HK-2 (cell line): ENCODE measurements around the gene SMIM24.

Source experiments
- DNase-seq: peaks from one replicate; pipeline ENCODE4 v3.0.0-alpha.2; 2018; ENCODE audit not compliant: unreplicated experiment

SMIM24 gene

DNA sequence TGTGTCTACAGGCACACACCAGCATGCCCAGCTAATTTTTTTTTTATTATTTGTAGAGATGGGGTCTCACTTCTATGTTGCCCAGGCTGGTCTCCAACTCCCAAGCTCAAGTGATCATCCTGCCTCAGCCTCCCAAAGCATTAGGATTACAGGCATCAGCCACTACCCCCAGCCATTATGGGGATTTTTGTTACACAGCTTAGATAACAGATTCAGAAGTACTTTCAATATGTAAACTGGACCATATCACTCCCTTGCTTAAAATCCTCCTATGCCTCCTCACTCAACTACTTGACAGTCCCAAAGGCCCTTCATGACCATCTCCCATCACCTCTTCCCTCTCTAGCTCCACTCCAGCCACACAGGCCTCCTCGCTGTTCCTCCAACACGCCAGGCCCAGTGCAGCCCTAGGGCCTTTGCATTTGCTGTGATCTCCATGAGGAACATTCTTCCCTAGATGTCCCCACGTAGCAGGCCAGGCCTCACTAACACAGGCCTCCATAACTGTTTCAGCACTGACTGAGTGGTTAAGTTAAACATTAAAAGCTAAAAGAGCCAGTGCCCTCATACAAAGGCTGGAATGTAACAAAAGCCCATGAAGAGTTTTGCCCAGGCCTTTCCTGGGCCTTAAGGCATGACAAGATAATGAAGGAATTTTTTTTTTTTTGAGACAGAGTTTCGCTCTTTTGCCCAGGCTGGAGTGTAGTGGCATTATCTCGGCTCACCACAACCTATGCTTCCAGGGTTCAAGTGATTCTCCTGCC is 17.6 kb upstream of the SMIM24 start:
- no peak for DNase-seq

DNA sequence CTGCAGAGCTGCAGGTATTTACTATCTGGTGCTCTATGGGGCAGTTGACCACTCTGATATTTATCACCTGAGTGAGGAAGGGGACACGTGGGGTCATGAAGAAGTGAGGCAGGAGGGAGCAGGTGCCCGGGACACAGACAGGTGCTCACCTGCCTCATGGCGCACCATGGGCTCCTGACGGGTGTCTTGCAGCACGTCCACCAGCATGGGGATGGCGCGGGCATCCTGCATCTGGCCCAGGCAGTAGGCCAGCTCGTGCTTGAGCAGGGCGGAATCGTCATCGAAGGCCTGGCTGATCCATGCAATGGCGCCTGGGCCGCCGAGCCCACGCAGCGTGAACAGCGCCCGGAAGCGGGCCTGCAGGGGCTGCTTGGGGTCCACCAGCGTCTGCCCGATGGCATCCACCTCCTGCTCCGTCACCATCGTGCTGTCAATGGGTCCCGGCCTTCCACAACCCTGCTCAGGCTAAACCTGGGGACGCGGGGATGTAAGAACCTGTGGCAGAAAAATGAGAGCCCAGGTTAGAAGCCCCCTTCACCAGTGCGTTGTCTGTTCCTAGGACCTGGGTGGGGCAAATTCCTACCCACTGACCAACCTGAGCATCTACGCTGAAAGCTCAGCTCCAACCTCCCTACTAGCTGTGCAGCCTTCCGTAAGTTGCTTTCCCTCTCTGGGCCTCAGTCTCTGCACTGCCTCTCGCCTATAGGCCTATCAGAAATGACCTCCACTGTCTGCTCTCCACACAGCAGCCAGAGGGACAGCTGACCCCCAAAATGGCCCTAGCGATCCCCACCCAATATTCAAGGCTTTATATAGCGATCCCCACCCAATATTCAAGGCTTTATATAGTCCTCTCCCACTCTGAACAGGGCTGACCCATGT is 16.3 kb upstream of the SMIM24 start:
- DNase-seq, result no peak

DNA sequence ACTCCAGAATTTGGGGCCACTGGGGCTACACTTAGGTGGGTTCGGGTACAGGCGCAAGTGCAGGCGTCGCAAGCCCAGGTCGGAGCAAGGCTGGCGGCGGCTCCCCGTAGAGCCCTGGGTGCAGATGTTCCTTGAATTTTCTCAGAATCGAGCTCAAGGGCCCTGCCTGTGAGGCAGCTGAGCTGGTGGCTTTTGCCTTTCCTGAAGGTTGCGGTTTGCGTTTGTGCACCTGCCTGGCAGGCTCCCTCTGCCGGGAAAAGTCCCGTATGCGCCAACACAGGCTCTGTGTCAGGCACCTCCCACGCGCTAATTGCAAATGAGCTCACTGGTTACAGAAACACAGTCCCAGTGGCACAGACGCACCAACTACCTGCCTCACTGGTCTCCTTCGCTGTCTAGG is 14.2 kb upstream of the SMIM24 start:
- no peak for DNase-seq

DNA sequence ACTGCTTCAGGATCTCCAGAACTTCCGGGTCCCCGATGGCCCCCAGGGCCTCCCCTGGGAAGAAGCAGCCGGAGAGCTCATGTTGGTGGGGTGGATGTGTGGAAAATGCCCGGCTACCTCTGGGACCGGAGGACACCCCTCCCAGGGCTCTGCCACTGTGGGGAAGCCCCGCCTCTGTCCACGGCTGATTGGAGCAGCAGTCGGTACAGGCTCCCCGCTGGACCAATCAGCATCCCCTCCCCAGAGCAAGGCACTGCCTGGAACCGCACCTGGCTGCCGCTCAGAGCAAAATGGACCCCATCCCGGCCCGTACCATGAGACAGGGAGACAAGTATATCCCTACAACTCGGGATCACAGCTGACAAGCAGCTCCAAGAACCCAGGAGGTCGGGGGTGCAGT is 13.7 kb upstream of the SMIM24 start:
- DNase-seq, result no peak

DNA sequence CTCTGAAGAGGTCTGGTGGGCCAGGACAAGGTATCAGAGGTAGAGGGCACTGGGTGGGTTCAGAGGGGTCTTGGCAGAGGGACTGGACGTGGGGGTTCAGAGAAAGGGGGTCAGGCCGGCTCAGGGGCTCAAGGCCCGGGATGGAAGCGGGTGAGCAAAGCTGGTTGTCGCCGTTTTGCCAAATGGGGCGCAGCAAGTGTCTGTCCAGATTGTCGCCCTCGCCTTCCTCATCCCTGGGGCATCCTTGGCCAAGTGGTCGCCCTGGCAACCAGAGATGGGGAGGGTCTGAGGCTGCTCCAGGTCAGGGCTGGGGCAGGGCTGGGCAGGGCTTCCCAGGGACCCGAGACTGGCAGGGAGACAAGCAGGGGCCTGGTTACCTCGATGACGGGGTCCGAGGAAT is 13.3 kb upstream of the SMIM24 start:
- DNase-seq, result no peak

DNA sequence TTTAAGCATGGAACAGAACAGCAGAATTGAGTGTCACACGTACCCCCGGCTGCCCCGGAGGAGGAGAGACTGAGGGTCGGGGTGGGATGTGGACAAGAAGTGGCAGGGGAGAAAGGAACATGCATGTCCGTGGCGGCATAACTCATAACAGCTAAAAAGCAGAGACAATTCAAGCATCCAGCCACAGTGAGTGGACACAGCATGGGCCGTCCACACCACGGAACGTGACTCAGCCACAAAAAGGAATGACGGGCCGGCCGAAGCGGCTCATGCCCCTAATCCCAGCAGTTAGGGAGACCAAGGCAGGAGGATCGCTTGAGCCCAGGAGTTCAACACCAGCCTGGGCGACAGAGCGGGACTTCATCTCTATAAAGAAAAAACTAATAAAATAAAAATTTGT is 12.6 kb upstream of the SMIM24 start:
- DNase-seq, result no peak

DNA sequence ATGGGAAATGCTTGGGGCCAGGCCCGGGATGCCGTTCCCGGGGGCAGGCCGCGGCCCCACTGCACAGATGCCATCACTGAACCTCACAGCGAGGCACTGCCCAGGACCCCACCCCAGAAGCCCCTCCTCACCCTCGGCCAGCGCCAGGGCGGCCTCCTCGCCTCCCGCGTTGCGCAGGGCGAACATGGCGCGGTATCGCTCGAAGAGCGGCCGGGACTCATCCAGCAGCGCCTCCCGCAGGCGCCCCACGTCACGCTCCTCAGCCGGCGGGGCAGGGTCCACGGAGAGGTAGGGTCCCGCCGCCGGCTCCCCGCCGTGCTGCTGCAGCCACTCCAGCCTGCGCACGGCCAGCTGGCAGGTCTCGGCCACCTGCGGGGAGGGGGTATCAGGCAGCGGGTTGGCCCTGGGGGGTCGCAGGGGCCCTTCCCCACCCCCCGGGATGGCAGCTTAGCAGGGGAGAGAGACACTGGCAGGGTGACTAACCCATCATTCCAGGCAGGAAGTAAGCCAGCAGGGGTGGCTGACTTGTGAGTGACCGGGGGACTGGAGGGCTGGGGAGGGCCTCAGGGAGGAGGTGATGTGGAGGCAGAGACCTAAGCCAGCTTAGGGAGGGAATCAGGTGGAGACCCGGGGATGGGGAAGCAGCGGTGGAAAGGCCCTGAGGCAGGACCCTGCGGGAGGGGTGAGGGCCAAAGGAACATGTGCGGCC is 12.0 kb upstream of the SMIM24 start:
- DNase-seq, result no peak

DNA sequence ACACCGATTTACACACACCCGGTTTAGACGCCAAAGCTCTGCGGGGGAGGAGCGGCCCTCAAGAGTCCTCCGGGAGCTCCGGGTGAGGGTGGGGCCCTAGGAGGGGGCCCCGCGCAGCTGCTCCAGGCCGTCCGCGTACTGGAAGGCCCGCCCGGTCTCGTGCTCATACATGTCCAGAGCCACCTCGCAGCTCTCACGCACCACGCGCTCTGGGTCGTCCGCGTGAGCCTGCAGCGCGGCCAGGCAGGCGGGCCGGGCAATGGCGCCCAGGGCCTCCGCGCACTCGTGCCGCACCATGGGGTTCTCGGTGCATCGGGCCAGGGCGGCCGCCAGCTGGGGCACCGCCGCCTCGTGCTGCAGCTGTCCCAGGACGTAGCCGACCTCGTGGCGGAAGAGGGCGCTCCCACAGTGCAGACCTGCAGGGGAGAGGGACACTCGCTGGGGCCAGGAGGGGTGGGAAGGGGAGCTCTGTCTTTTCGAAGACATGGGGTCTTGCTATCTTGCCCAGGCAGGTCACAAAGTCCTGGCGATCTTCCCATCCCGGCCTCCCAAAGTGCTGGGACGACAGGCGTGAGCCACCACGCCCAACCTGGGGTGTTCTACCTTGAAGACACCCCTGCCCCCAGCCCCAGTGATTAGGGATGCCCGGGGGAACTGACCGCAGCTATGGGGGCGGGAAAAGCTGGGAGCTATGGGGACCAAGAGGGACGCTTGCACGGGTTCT is 11.2 kb upstream of the SMIM24 start:
- no peak for DNase-seq

DNA sequence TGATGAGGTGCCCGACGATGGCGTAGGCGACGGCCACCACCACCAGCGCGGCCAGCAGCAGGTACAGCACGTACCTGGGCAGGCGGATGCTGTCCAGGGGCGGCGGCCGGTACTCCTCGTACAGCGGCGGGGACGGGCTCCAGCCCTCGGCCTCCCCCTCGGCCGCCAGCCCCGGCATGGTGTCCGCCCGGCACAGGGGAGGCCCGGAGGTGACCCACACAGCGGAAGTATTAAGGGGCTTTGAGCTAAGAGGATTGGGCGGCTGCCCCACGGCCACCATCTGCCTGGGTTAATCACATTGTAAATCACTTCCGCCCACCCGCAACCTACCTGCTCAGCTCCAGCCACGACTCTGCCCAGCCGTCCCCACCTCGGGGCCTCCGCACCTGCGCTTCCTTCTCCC is 2.9 kb upstream of the SMIM24 start, which contains the start of gene SMIM44:
SMIM44 (minus strand) TSS at position 216 of the 403 bp plus-strand sequence; CDS start at position 178, 38 bp downstream.
- no peak for DNase-seq

DNA sequence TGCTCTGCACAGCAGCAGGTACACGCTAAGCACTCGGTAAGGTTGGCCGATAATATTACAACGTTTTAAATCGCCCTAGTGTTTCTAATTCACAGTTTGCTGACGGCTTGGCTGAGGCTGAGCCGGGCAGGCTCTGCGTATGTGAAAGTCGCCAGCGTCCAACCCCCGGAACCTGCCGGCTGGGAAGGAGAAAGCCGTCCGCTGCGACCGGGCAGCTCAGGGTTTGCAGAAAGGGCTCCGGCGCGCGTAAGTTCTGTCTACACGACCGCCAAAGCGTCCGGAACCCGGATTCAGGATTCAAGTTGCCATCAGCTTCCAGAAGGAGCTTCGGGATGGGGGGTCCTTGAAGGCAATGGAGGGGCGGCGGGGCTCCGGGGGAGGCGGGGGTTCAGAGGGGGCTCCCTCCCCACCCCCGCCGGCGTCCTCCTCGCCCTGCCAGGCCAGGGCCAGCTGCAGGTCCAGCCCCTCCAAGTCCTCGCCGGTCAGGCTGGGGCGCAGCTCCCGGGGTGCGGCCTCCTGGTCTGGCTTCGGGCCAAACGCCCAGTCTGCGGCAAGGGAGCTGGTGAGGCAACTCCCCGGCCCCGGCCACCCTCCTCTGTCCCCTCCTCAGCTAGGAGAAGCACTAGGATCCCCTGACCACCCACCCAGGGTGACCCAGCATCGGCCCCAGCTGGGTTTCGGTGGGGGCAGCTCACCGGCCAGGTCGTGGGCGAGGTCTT is 2.3 kb upstream of the SMIM24 start:
- no peak for DNase-seq

DNA sequence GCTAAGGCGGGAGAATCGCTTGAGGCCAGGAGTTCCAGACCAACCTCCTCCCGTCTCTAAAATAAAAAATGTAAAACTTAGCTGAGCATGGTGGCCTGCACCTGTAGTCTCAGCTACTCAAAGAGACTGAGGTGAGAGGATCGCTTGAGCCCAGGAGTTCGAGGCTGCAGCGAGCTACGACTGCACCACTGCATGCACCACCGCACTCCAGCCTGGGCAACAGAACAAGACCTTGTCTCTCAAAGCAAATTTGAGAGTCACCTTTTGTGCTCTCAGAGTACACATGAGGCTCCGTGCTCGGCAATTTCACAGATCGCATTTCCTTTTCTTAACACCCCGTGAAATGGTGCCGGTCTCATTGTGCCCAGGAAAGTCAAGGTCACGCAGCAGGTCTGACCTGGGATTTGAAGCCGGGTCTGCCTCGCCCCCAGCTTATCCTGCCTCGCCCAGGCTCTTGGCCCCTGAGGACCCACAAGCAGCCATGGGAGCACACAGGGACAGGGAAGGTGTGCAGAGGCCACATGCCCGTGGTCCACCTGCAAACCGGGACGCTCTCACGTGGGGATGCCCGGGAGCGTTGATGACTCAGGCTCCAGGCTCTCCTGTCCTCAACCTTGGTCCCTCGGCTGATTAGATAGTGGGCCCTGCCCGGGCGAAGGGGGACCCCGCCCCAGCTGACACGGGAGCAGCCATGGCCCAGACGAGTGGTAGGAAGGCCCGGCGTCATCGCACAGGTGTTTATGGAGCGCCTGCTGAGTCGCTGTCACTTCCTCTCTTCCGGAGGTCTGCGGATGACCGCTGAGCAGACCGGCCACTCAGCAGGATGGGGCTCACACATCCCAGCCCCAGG is 1.1 kb upstream of the SMIM24 start:
- no peak for DNase-seq

DNA sequence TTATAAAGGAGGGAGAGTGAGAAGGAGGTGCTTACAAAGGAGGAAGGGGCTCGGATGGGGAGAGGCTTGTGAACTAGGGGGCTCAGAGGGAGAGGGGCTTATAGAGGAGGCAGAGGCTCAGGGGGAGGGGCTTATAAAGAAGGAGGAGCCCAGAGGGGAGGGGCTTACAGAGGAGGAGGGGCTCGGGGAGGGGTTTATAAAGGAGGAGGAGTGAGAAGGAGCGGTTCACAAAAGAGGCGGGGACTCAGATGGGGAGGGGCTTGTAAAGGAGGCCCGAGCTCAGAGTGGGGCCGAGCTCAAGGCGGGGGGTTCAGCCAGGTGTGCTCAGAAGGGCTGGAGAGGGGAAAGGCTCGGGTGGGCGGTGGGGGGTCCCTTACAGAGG is 500 bp downstream of the SMIM24 start:
- no peak for DNase-seq

DNA sequence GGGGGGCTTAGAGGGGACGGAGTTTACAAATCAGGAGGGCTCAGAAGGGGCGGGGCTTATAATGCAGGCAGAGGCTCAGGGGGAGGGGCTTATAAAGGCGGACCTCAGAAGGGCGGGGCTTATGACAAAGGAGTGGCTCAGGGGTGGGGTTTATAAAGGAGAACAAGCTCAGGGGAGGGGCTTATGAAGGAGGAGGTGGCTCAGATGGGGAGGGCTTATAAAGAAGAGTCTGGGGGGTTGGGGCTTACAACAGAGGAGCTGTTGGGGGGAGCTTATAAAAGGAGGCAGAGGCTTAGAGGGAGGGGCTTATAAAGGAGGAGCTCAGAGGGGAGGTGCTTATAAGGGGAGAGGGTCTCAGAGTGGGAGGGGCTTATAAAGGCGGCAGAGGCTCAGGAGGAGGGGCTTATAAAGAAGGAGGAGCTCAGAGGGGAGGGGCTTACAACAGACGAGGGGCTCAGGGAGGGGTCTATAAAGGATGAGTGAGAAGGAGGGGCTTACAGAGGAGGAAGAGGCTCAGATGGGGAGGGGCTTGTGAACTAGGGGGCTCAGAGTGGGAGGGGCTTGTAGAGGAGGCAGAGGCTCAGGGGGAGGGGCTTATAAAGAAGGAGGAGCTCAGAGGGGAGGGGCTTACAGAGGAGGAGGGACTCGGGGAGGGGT is 1.0 kb downstream of the SMIM24 start:
- no peak for DNase-seq

DNA sequence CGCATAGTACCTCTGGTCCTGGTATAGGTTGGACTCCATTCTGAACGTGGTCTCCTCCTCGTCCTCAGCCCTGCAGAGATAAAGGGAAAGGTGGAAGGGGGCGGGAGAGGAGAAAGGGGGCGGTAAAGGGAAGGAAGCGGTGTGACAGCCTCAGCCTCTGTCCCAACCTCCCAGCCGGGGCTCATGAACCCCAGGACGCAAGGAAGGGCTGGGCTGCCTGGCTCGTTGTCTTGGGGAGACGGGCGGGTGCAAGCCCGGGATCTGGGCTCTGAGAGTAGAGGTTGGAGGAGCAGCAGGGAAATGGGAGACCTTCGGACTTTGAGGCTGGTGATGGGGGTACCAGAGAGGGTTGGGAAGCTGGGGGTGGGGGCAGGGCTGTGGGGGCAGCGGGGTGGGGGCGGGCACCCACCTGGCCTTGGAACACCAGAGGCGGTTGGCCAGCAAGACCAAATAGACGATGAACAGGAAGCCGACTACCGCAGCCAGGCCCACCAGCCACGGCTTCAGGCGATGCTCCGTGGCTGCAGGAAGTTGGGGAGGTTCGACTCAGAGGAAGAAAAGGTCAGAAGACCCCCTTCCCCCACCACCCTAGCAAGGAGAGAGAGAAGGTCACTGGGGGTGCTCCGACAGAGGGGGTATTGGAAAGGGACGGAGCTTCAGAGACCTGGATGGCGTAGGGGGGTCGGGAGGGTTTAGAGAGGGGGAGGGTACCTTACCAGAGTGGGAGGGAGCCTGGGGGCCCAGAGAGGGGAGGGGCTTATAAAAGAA is 1.7 kb downstream of the SMIM24 start:
- no peak for DNase-seq

DNA sequence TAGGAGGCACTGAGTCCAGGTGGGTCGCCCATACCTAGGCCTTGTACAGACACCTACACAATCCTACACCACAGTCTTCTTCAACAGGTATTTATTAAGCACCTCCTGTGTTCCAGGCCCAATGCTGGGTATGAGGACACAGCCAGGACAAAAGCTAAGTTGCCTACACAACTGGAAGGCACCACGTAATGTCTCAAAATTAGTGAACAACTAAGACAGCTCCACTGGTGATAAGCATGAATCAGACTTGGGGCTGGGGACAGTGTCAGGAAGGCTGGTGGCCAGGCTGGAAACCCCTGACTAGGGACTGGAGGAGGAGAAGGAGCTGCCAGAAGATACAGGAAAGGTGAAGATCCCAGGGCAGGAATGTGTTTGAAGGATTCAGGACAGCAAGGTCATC is 2.4 kb downstream of the SMIM24 start:
- no peak for DNase-seq

DNA sequence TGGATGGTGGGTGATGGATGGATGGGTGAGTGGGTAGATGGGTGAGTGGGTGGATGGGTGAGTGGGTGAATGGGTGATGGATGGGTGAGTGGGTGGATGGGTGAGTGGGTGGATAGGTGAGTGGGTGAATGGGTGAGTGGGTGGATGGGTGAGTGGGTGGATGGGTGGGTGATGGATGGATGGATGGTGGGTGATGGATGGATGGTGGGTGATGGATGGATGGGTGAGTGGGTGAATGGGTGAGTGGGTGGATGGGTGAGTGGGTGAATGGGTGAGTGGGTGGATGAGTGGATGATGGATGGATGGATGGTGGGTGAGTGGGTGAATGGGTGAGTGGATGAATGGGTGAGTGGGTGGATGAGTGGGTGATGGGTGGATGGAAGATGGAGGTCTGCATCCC is 2.8 kb downstream of the SMIM24 start:
- no peak for DNase-seq

DNA sequence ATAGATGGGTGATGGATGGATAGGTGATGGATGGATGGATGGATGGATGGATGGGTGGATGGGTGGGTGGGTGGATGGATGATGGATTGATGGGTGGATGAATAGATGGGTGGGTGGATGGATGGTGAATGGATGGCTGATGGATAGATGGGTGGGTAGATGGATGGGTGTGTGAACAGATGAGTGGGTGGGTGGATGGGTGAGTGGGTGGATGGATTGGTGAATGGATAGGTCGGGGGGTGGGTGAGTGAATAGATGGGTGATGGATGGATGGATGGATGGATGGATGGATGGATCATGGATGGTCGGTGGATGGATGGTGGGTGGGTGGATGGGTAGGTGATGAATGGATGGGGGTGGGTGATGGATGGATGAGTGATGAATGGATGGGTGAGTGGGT is 3.5 kb downstream of the SMIM24 start:
- DNase-seq, result no peak

DNA sequence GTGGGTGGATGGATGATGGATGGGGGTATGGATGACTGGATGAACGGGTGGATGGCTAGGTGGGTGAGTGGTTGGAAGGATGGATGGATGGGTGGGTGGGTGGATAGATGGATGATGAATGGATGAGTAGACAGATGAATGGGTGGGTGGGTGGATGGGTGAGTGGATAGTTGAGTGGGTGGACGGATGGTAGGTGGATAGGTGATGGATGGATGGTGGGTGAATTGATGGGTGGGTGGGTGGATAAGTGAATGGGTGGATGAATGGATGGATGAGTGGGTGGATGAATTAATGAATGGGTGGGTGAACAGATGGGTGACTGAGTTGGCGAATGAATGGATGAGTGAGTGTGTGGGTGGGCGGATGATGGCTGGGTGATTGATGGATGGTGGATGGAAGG is 4.9 kb downstream of the SMIM24 start:
- no peak for DNase-seq

DNA sequence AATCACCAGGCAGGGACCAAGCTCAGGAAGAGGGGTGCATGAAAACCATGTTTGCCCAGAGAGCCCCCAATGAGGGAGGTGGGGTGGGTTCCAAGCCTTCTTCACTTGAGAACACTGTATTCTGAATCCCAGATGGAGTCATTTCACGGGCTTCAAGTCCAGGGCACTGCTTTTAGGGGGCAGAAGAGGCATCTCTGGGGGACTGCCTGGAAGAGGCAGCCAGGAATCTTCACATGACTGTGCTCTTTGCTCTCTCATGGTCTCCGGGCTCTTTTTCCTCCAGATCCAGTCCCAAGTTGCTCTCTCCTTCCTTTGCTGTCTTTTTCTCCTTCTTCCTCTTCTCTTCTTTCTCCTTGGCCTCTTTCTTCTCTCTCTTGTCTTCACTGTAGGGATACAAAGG is 5.7 kb downstream of the SMIM24 start:
- no peak for DNase-seq
